OCI-LY3 (cell line): ENCODE data around the gene TECPR2.

Experiments used
- EZH2phosphoT487 ChIP-seq: fragments of 200-600 bp; shearing (Covaris generic); IDR thresholded peaks from 2 replicates; pipeline ENCODE4 v1.6.1; 2018; ENCODE audit warnings: antibody characterized with exemption, mixed run types, low read depth
- TF ChIP-seq, protein P1 (sequence below): fragments of 200-600, 300-600 bp; sonication (generic); IDR thresholded peaks from 2 replicates; pipeline ENCODE4 v1.5.1; 2014; ENCODE audit warnings: antibody characterized with exemption, low read length, low read depth

DNA sequence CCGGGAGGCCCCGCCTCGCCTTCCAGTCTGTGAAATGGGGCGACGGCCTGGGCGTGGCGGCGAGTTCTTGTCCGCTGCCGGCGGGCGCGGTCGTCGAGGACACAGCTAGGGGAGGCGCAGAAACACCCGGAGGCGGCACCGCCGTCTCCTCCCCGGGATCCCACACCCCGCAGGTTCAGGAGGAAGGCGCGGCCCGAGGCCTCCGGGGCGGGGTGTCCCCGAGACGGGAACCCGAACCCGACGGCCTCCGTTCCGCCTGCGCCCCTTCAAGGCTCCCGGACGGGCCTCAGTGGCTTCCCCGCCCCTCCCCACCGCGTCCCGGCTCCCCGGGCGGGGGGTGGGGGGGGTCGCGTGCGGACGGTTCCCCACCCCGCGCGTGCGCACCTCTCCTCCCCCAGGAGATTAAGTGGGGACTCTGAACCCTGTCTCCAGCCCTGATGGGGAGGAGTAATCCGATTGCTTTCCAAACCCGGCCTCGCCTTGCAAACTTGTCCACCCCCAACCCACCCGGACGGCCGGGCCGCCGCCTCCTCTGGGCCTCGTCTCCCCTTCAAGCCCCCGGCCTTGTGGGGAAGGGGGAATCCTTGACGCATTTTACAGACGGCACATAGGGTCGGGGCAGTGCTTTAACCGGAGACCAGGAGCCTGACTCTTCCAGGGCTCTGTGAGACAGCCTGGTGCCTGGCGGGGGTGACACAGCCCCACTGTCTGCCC, 182.2 kb downstream of the TECPR2 start:
- TF ChIP-seq, protein P1, sequence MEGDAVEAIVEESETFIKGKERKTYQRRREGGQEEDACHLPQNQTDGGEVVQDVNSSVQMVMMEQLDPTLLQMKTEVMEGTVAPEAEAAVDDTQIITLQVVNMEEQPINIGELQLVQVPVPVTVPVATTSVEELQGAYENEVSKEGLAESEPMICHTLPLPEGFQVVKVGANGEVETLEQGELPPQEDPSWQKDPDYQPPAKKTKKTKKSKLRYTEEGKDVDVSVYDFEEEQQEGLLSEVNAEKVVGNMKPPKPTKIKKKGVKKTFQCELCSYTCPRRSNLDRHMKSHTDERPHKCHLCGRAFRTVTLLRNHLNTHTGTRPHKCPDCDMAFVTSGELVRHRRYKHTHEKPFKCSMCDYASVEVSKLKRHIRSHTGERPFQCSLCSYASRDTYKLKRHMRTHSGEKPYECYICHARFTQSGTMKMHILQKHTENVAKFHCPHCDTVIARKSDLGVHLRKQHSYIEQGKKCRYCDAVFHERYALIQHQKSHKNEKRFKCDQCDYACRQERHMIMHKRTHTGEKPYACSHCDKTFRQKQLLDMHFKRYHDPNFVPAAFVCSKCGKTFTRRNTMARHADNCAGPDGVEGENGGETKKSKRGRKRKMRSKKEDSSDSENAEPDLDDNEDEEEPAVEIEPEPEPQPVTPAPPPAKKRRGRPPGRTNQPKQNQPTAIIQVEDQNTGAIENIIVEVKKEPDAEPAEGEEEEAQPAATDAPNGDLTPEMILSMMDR: no peak
- no peak for TF ChIP-seq EZH2phosphoT487
